WTC11 (cell line): Measurements from ENCODE around the gene ZNF578. TPM values are rescaled to one million over a fixed set of nuclear protein-coding genes. Genes with fewer than 3 reads are reported as not detected.
"Not testable (repeated sequence)": the region's sequence is repeated elsewhere in the genome, so short reads cannot be mapped to it uniquely, and the experiment has no call there.

Experiments
- ATAC-seq: fragments of 200-7000 bp; cut with Tn5 transposase; 2 replicates; pipeline ENCODE4 v1.10.0; 2021; ENCODE audit warnings: mild to moderate bottlenecking, moderate library complexity
- CTCF ChIA-PET: fragments of 300-600 bp; sonication (Branson Sonifier 250); formaldehyde crosslinking; loops from one replicate; lab custom pipeline; 2021; ENCODE audit warnings: antibody characterized with exemption; lab: Charles Lee
- POLR2A ChIA-PET: fragments of 350-600 bp; sonication (Branson Sonifier 250); formaldehyde crosslinking; loops from one replicate; lab custom pipeline; 2021; ENCODE audit warnings: antibody characterized with exemption; lab: Charles Lee
- DNase-seq: peaks from one replicate; pipeline ENCODE4 v3.0.0; 2021; ENCODE audit warnings: low spot score
- H3K27ac Mint-ChIP-seq: 2 replicates; pipeline ENCODE4 v1.8.0; 2021; ENCODE audit warnings: mixed read lengths
- H3K27me3 Mint-ChIP-seq: 2 replicates; pipeline ENCODE4 v1.8.0; 2021; ENCODE audit warnings: low read depth, mild to moderate bottlenecking, moderate library complexity, mixed read lengths
- H3K36me3 Mint-ChIP-seq: 2 replicates; pipeline ENCODE4 v1.8.0; 2021; ENCODE audit warnings: mixed read lengths
- H3K4me1 Mint-ChIP-seq: 2 replicates; pipeline ENCODE4 v1.8.0; 2022; ENCODE audit warnings: mixed read lengths
- H3K4me3 Mint-ChIP-seq: 2 replicates; pipeline ENCODE4 v1.8.0; 2021; ENCODE audit warnings: mild to moderate bottlenecking, moderate library complexity, mixed read lengths
- H3K9me3 Mint-ChIP-seq: 2 replicates; pipeline ENCODE4 v1.8.0; 2021; ENCODE audit warnings: mixed read lengths
- CREM ChIP-seq: sonication (generic); formaldehyde crosslinking; IDR thresholded peaks from 2 replicates; pipeline ENCODE4 v1.8.1; 2022; ENCODE audit warnings: mild to moderate bottlenecking, missing genetic modification reagents, moderate library complexity
- CTCF ChIP-seq: fragments of 200-600 bp; IDR thresholded peaks from 2 replicates; pipeline ENCODE4 v1.8.0; 2022; ENCODE audit warnings: antibody characterized with exemption
- E2F4 ChIP-seq: sonication (generic); formaldehyde crosslinking; IDR thresholded peaks from 2 replicates; pipeline ENCODE4 v1.8.1; 2022; ENCODE audit warnings: low read depth, mild to moderate bottlenecking, moderate library complexity, missing genetic modification reagents, borderline replicate concordance
- EMX1 ChIP-seq: fragments of 250-450 bp; sonication (Bioruptor Pico); IDR thresholded peaks from 2 replicates; pipeline ENCODE4 v1.8.0; 2021; ENCODE audit warnings: mild to moderate bottlenecking
- ETV6 ChIP-seq: sonication (generic); formaldehyde crosslinking; IDR thresholded peaks from 2 replicates; pipeline ENCODE4 v1.8.1; 2022; ENCODE audit warnings: mild to moderate bottlenecking, missing genetic modification reagents
- JUN ChIP-seq: sonication (generic); formaldehyde crosslinking; IDR thresholded peaks from 2 replicates; pipeline ENCODE4 v1.8.0; 2023; ENCODE audit warnings: mild to moderate bottlenecking, missing genetic modification reagents
- NR2C2 ChIP-seq: sonication (generic); formaldehyde crosslinking; IDR thresholded peaks from 2 replicates; pipeline ENCODE4 v1.8.0; 2022; ENCODE audit warnings: mild to moderate bottlenecking, missing genetic modification reagents
- RELA ChIP-seq: sonication (generic); formaldehyde crosslinking; IDR thresholded peaks from 2 replicates; pipeline ENCODE4 v1.8.1; 2022; ENCODE audit warnings: missing genetic modification reagents, mild to moderate bottlenecking, borderline replicate concordance
- SP1 ChIP-seq: sonication (generic); formaldehyde crosslinking; conservative IDR thresholded peaks from 2 replicates; pipeline ENCODE4 v1.8.1; 2022; ENCODE audit warnings: missing genetic modification reagents
- TEAD1 ChIP-seq: sonication (generic); formaldehyde crosslinking; IDR thresholded peaks from 2 replicates; pipeline ENCODE4 v1.8.0; 2022; ENCODE audit warnings: mild to moderate bottlenecking, missing genetic modification reagents
- TP53 ChIP-seq: sonication (generic); formaldehyde crosslinking; IDR thresholded peaks from 2 replicates; pipeline ENCODE4 v1.8.1; 2023; ENCODE audit warnings: mild to moderate bottlenecking, missing genetic modification reagents
- ZMAT4 ChIP-seq: fragments of 250-450 bp; sonication (Bioruptor Pico); IDR thresholded peaks from 2 replicates; pipeline ENCODE4 v1.9.0; 2021; ENCODE audit warnings: mild to moderate bottlenecking
- ZNF281 ChIP-seq: sonication (generic); formaldehyde crosslinking; IDR thresholded peaks from 2 replicates; pipeline ENCODE4 v1.8.0; 2023; ENCODE audit warnings: mild to moderate bottlenecking, missing genetic modification reagents
- ZNF317 ChIP-seq: sonication (generic); formaldehyde crosslinking; IDR thresholded peaks from 2 replicates; pipeline ENCODE4 v1.8.1; 2023; ENCODE audit warnings: low read depth, mild to moderate bottlenecking, moderate library complexity, missing genetic modification reagents, borderline replicate concordance
- ZNF416 ChIP-seq: fragments of 250-450 bp; sonication (Bioruptor Pico); IDR thresholded peaks from 2 replicates; pipeline ENCODE4 v1.9.0; 2021; ENCODE audit warnings: mild to moderate bottlenecking, inconsistent platforms
- ZNF423 ChIP-seq: fragments of 250-450 bp; sonication (Bioruptor Pico); IDR thresholded peaks from 2 replicates; pipeline ENCODE4 v2.1.2; 2022; ENCODE audit warnings: mild to moderate bottlenecking, moderate library complexity
- ZSCAN18 ChIP-seq: fragments of 250-450 bp; sonication (Bioruptor Pico); IDR thresholded peaks from 2 replicates; pipeline ENCODE4 v2.1.2; 2022; ENCODE audit warnings: mild to moderate bottlenecking, moderate library complexity
- total RNA-seq: library from RNA; stranded (reverse); gene quantifications from 3 replicates; pipeline ENCODE4 v1.2.3, GENCODE V29; 2021
- TF ChIP-seq, protein P1 (sequence below): sonication (generic); formaldehyde crosslinking; IDR thresholded peaks from 2 replicates; pipeline ENCODE4 v1.8.1; 2023; ENCODE audit warnings: mild to moderate bottlenecking, missing genetic modification reagents, moderate library complexity
- TF ChIP-seq, protein P2 (sequence below): sonication (generic); formaldehyde crosslinking; IDR thresholded peaks from 2 replicates; pipeline ENCODE4 v1.8.1; 2023; ENCODE audit warnings: mild to moderate bottlenecking, missing genetic modification reagents

ZNF578 gene
- total RNA-seq, 1 experiment from 2014 or later: 26.6 TPM

- TF ChIP-seq, protein P1, sequence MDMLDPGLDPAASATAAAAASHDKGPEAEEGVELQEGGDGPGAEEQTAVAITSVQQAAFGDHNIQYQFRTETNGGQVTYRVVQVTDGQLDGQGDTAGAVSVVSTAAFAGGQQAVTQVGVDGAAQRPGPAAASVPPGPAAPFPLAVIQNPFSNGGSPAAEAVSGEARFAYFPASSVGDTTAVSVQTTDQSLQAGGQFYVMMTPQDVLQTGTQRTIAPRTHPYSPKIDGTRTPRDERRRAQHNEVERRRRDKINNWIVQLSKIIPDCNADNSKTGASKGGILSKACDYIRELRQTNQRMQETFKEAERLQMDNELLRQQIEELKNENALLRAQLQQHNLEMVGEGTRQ: no peak
- no peak for TF ChIP-seq ZNF416 (CRISPR knock-in tag)
Measured at GRCh38 chr19:52498571-52498970, 45.2 kb downstream of the ZNF578 start (continued).

DNA sequence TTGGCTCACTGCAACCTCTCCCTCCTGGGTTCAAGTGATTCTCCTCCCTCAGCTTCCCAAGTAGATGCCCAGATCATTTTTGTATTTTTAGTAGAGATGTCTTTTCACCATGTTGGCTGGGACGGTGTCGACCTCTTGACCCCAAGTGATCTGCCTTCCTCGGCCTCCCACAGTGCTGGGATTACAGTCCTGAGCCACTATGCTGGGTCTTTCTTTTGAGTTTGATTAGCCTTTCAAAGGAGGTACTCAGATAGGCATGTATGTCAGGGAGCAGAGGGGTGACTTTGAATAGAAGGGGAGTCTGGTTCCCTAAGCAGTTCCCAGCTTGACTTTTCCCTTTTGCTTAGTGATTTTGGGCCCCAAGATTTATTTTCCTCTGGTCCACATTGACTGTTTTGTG, 47.1 kb downstream of the ZNF578 start:
- H3K4me3 Mint-ChIP-seq, H3K9me3 Mint-ChIP-seq, H3K27ac Mint-ChIP-seq: not testable (repeated sequence)
- Mint-ChIP-seq H3K36me3 (peaks cover 58% of the 10 kb centered on the region), H3K27me3 (peaks cover 87% of the 10 kb centered on the region), H3K4me1 (peaks cover 31% of the 10 kb centered on the region)
- TF ChIP-seq ZMAT4 (CRISPR knock-in tag): peak; percentile 70; the same call in 1 of the 2 replicates
- TF ChIP-seq TEAD1 (CRISPR knock-in tag): peak; percentile 35; the same call in 1 of the 2 replicates
- TF ChIP-seq ZNF281 (CRISPR knock-in tag): 0 out of 2 replicates have a peak, but pooled peaks have one; percentile 18
- 0 out of 2 replicates have a peak, but pooled peaks have one; percentile 22 for TF ChIP-seq SP1 (CRISPR knock-in tag)
- ATAC-seq (peak; percentile 96), DNase-seq (peak; percentile 52)
- CTCF ChIA-PET: interaction anchor here (0.7 kb wide), 2 partner anchors 26 to 66 kb away, joined by 3 to 4 read pairs; no protein-coding TSS in a partner anchor
- POLR2A ChIA-PET: interaction anchor here (0.6 kb wide), 1 partner anchor 27 kb away, joined by 3 read pairs; no protein-coding TSS in a partner anchor

- ATAC-seq: peak; percentile 14; the same call in 1 of the 2 replicates
- H3K9me3 Mint-ChIP-seq, H3K4me3 Mint-ChIP-seq, H3K27ac Mint-ChIP-seq, POLR2A ChIA-PET, DNase-seq: not testable (repeated sequence)
- Mint-ChIP-seq H3K27me3 (peaks cover 84% of the 10 kb centered on the region), H3K4me1 (peaks cover 31% of the 10 kb centered on the region), H3K36me3 (peaks cover 59% of the 10 kb centered on the region)
- CTCF ChIA-PET: interaction anchor here (0.7 kb wide), 1 partner anchor 65 kb away, joined by 3 read pairs; no protein-coding TSS in a partner anchor
Measured at GRCh38 chr19:52500991-52501390, 47.6 kb downstream of the ZNF578 start.

- H3K9me3 Mint-ChIP-seq: peaks cover 8% of the 10 kb centered on the region; the same call in 1 of the 2 replicates
- H3K4me3 Mint-ChIP-seq: no peak overlapping the region
- DNase-seq (no peak), ATAC-seq (no peak)
- no peaks in the 10 kb centered on the region for H3K4me1 Mint-ChIP-seq
- H3K27ac Mint-ChIP-seq: no peak overlapping the region
- H3K27me3 Mint-ChIP-seq: peaks cover 24% of the 10 kb centered on the region
- peaks cover 83% of the 10 kb centered on the region for H3K36me3 Mint-ChIP-seq
- POLR2A ChIA-PET: no interaction called here
- CTCF ChIA-PET: no interaction called here
- TF ChIP-seq E2F4: no peak
- no peak for TF ChIP-seq CTCF
- no peak for TF ChIP-seq ETV6
- no peak for TF ChIP-seq ZNF423 (CRISPR knock-in tag)
- no peak for TF ChIP-seq JUN (CRISPR knock-in tag)
- TF ChIP-seq TP53 (CRISPR knock-in tag): no peak
- TF ChIP-seq RELA (CRISPR knock-in tag): no peak
- TF ChIP-seq ZSCAN18: no peak
- TF ChIP-seq CREM (CRISPR knock-in tag): no peak
- TF ChIP-seq ZNF317 (CRISPR knock-in tag): no peak
- TF ChIP-seq, protein P2, sequence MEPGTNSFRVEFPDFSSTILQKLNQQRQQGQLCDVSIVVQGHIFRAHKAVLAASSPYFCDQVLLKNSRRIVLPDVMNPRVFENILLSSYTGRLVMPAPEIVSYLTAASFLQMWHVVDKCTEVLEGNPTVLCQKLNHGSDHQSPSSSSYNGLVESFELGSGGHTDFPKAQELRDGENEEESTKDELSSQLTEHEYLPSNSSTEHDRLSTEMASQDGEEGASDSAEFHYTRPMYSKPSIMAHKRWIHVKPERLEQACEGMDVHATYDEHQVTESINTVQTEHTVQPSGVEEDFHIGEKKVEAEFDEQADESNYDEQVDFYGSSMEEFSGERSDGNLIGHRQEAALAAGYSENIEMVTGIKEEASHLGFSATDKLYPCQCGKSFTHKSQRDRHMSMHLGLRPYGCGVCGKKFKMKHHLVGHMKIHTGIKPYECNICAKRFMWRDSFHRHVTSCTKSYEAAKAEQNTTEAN (CRISPR knock-in tag): no peak
- TF ChIP-seq EMX1: no peak
- TF ChIP-seq NR2C2 (CRISPR knock-in tag): no peak
Measured at GRCh38 chr19:52507266-52507665, 53.9 kb downstream of the ZNF578 start.
